ENCODE measurements around the gene MAPK8IP1.

Gene MAPK8IP1

DNA sequence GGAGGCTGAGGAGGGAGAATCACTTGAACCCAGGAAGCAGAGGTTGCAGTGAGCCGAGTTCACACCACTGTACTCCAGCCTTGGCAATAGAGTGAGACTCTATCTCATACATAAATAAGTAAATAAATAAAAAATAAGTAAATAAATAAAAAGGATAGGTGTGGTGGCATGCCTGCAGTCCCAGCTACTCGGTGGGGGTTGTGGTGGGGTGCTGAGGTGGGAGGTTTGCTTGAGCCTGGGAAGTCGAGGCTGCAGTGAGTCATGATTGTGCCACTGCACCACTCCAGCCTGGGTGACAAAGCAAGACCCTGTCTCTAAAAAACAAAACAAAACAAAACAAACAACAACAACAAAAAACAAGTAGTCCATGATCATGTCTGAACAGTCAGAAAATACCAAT, 40.1 kb downstream of the MAPK8IP1 start:
- Histone ChIP-seq H3K27ac (replicated peaks) (no peak overlapping the region), H3K4me3 (replicated peaks; ENCODE audit: insufficient read depth, low read length) (no peak overlapping the region), H3K27me3 (ENCODE audit: insufficient read depth, poor library complexity, severe bottlenecking) (peaks cover 18% of the 10 kb centered on the region)
- TF ChIP-seq, protein P1, sequence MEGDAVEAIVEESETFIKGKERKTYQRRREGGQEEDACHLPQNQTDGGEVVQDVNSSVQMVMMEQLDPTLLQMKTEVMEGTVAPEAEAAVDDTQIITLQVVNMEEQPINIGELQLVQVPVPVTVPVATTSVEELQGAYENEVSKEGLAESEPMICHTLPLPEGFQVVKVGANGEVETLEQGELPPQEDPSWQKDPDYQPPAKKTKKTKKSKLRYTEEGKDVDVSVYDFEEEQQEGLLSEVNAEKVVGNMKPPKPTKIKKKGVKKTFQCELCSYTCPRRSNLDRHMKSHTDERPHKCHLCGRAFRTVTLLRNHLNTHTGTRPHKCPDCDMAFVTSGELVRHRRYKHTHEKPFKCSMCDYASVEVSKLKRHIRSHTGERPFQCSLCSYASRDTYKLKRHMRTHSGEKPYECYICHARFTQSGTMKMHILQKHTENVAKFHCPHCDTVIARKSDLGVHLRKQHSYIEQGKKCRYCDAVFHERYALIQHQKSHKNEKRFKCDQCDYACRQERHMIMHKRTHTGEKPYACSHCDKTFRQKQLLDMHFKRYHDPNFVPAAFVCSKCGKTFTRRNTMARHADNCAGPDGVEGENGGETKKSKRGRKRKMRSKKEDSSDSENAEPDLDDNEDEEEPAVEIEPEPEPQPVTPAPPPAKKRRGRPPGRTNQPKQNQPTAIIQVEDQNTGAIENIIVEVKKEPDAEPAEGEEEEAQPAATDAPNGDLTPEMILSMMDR (IDR thresholded peaks at IDR 0.05; ENCODE audit: insufficient read depth, low read length), result no peak
- no peak for DNase-seq (ENCODE audit: low read depth in 1 of 2, low spot score in 1 of 2)

DNA sequence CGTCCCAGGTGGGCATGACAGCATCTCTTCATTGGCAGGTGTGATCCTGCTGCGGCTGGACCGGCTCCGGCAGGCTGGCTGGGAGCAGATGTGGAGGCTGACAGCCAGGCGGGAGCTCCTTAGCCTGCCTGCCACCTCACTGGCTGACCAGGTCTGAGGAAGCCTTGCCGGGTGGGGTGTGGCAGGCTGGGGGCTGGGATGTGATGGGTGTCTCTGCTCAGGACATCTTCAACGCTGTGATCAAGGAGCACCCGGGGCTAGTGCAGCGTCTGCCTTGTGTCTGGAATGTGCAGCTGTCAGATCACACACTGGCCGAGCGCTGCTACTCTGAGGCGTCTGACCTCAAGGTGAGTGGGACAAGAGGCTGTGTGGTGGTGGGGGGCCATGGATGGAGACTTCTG, 40.5 kb downstream of the MAPK8IP1 start:
- H3K27ac ChIP-seq (replicated peaks), result no peak overlapping the region
- no peak overlapping the region for H3K4me3 ChIP-seq (replicated peaks; ENCODE audit: insufficient read depth, low read length)
- no peak for TF ChIP-seq GABPA (IDR thresholded peaks at IDR 0.05; ENCODE audit: low read depth)
- no peak for DNase-seq (ENCODE audit: low read depth in 1 of 2, low spot score in 1 of 2)
- H3K27me3 ChIP-seq (ENCODE audit: insufficient read depth, poor library complexity, severe bottlenecking), result peaks cover 18% of the 10 kb centered on the region

DNA sequence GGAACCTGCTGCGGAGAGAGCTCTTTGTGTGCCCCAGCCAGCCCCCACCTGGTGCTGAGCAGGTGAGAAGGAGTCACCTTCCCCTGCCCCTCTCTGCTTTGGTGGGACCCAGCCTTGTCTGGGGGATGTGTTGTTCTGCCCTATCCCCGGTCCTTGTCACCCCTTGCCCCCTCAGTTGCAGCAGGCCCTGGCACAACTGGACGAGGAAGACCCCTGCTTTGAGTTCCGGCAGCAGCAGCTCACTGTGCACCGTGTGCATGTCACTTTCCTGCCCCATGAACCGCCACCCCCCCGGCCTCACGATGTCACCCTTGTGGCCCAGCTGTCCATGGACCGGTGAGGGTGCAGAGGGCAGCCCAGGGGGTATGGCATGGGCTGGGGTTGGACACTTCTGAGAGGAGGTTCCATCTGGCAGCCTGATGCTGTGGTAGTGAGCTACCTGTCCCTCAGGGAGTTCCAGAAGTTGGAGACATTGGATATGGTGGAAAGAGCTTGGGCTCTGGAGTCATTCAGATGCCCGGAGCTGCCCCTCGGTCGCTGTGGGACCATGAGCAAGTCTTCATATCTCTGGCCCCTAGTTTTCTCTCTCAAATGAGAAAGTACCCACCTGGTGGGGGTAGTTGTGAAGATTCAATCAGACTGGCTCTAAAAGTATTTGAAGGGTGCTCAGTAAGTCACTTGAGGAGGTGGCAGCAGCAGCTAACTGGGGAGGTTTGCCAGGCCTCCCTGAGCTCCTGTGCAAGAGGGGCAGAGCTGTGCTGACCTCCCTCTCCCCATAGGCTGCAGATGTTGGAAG, 41.3 kb downstream of the MAPK8IP1 start:
- TF ChIP-seq GABPA (IDR thresholded peaks at IDR 0.05; ENCODE audit: low read depth) (no peak), POLR2AphosphoS5 (IDR thresholded peaks at IDR 0.05; ENCODE audit: low read depth) (no peak), SPI1 (IDR thresholded peaks at IDR 0.05; ENCODE audit: borderline replicate concordance, low read depth) (no peak)
- TF ChIP-seq, protein P1 (IDR thresholded peaks at IDR 0.05; ENCODE audit: insufficient read depth, low read length), result no peak
- TF ChIP-seq, protein P2, sequence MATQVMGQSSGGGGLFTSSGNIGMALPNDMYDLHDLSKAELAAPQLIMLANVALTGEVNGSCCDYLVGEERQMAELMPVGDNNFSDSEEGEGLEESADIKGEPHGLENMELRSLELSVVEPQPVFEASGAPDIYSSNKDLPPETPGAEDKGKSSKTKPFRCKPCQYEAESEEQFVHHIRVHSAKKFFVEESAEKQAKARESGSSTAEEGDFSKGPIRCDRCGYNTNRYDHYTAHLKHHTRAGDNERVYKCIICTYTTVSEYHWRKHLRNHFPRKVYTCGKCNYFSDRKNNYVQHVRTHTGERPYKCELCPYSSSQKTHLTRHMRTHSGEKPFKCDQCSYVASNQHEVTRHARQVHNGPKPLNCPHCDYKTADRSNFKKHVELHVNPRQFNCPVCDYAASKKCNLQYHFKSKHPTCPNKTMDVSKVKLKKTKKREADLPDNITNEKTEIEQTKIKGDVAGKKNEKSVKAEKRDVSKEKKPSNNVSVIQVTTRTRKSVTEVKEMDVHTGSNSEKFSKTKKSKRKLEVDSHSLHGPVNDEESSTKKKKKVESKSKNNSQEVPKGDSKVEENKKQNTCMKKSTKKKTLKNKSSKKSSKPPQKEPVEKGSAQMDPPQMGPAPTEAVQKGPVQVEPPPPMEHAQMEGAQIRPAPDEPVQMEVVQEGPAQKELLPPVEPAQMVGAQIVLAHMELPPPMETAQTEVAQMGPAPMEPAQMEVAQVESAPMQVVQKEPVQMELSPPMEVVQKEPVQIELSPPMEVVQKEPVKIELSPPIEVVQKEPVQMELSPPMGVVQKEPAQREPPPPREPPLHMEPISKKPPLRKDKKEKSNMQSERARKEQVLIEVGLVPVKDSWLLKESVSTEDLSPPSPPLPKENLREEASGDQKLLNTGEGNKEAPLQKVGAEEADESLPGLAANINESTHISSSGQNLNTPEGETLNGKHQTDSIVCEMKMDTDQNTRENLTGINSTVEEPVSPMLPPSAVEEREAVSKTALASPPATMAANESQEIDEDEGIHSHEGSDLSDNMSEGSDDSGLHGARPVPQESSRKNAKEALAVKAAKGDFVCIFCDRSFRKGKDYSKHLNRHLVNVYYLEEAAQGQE (IDR thresholded peaks at IDR 0.05; ENCODE audit: insufficient replicate concordance, low read depth), result no peak
- no peak overlapping the region for H3K4me3 ChIP-seq (replicated peaks; ENCODE audit: insufficient read depth, low read length)
- no peak overlapping the region for H3K27ac ChIP-seq (replicated peaks)
- DNase-seq (ENCODE audit: low read depth in 1 of 2, low spot score in 1 of 2), result no peak
- peaks cover 18% of the 10 kb centered on the region for H3K27me3 ChIP-seq (ENCODE audit: insufficient read depth, poor library complexity, severe bottlenecking)

DNA sequence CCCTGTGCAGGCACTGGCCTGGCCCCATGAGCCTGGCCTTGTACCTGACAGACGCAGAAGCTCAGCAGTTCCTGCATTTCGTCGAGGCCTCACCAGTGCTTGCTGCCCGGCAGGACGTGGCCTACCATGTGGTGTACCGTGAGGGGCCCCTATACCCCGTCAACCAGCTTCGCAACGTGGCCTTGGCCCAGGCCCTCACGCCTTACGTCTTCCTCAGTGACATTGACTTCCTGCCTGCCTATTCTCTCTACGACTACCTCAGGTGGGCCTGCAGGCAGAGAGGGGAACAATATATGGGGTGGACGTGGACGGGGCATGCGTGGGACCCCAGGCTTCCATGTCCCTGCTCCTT, 41.9 kb downstream of the MAPK8IP1 start:
- no peak for DNase-seq (ENCODE audit: low read depth in 1 of 2, low spot score in 1 of 2)
- H3K27me3 ChIP-seq (ENCODE audit: insufficient read depth, poor library complexity, severe bottlenecking), result peaks cover 15% of the 10 kb centered on the region
- TF ChIP-seq SPI1 (IDR thresholded peaks at IDR 0.05; ENCODE audit: borderline replicate concordance, low read depth) (no peak), GABPA (IDR thresholded peaks at IDR 0.05; ENCODE audit: low read depth) (no peak)
- TF ChIP-seq, protein P1 (IDR thresholded peaks at IDR 0.05; ENCODE audit: insufficient read depth, low read length), result no peak
- no peak overlapping the region for H3K27ac ChIP-seq (replicated peaks)
- no peak overlapping the region for H3K4me3 ChIP-seq (replicated peaks; ENCODE audit: insufficient read depth, low read length)

DNA sequence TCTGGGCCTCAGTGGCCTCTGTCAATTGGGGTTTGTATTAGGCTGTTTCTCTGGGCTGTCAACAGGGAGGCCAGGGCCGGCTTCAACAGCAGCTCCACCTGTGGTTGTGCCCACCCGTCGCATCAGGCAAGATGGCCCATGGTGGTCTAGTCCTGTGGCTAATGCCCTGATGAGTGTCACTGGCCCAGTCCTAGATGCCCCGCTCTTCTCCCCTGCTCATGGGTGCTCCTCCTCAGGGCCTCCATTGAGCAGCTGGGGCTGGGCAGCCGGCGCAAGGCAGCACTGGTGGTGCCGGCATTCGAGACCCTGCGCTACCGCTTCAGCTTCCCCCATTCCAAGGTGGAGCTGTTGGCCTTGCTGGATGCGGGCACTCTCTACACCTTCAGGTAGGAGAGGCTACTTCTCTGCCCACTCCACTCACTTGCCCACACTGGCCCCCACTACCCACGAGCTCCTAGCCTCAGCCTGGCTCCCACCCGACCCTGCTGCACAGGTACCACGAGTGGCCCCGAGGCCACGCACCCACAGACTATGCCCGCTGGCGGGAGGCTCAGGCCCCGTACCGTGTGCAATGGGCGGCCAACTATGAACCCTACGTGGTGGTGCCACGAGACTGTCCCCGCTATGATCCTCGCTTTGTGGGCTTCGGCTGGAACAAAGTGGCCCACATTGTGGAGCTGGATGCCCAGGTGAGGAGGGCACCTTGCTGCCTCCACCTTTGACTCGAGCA, 42.4 kb downstream of the MAPK8IP1 start:
- no peak overlapping the region for H3K4me3 ChIP-seq (replicated peaks; ENCODE audit: insufficient read depth, low read length)
- no peak overlapping the region for H3K27ac ChIP-seq (replicated peaks)
- H3K27me3 ChIP-seq (ENCODE audit: insufficient read depth, poor library complexity, severe bottlenecking), result peaks cover 14% of the 10 kb centered on the region
- TF ChIP-seq GABPA (IDR thresholded peaks at IDR 0.05; ENCODE audit: low read depth) (no peak), POLR2AphosphoS5 (IDR thresholded peaks at IDR 0.05; ENCODE audit: low read depth) (no peak), SPI1 (IDR thresholded peaks at IDR 0.05; ENCODE audit: borderline replicate concordance, low read depth) (no peak)
- TF ChIP-seq, protein P2 (IDR thresholded peaks at IDR 0.05; ENCODE audit: insufficient replicate concordance, low read depth), result no peak
- TF ChIP-seq, protein P1 (IDR thresholded peaks at IDR 0.05; ENCODE audit: insufficient read depth, low read length), result no peak
- DNase-seq (ENCODE audit: low read depth in 1 of 2, low spot score in 1 of 2), result no peak

Data from HL-60 (cell line).